H1 (cell line): ENCODE measurements around the gene PTH2R.

Experiments used
- EP300 ChIP-seq, 2 experiments: IDR thresholded peaks; 1 replicate in 1 of 2; 2 replicates in 1 of 2; pipeline ENCODE4 v1.6.1; 2011 to 2012; ENCODE audit warnings: low read depth in 2 of 2, low read length in 2 of 2, mild to moderate bottlenecking in 2 of 2, borderline replicate concordance in 1 of 2, inconsistent platforms in 1 of 2, moderate library complexity in 1 of 2
- EZH2 ChIP-seq: fragments of 200-600 bp; sonication (generic); IDR thresholded peaks from 2 replicates; pipeline ENCODE4 v1.7.1; 2012; ENCODE audit warnings: low read depth, mild to moderate bottlenecking, moderate library complexity, low read length, inconsistent platforms; ENCODE audit not compliant: severe bottlenecking
- GABPA ChIP-seq: IDR thresholded peaks from 2 replicates; pipeline ENCODE4 v1.6.1; 2011; ENCODE audit warnings: mild to moderate bottlenecking, low read length, moderate library complexity, borderline replicate concordance; ENCODE audit not compliant: insufficient read depth
- JUND ChIP-seq: IDR thresholded peaks from 2 replicates; pipeline ENCODE4 v1.6.1; 2011; ENCODE audit warnings: mild to moderate bottlenecking, improper control_type of control experiment, low read length
- KDM5A ChIP-seq: fragments of 200-600 bp; IDR thresholded peaks from 2 replicates; pipeline ENCODE4 v1.7.1; 2012; ENCODE audit warnings: mild to moderate bottlenecking, low read length, inconsistent platforms, mixed read lengths
- SP1 ChIP-seq: IDR thresholded peaks from 2 replicates; pipeline ENCODE4 v1.6.1; 2011; ENCODE audit warnings: low read depth, low read length
- TF ChIP-seq, protein P1 (sequence below): IDR thresholded peaks from 2 replicates; pipeline ENCODE4 v1.6.1; 2011; ENCODE audit warnings: low read length, improper control_type of control experiment
- TF ChIP-seq, protein P2 (sequence below), 3 experiments: IDR thresholded peaks; 1 replicate in 2 of 3; 2 replicates in 1 of 3; pipeline versions ENCODE4 v1.5.1 to v1.6.1; 2011; ENCODE audit warnings: low read length in 3 of 3, mild to moderate bottlenecking in 3 of 3, inconsistent platforms in 2 of 3, low read depth in 1 of 3, moderate library complexity in 1 of 3; ENCODE audit not compliant: insufficient read depth in 1 of 3; ENCODE audit errors: control extremely low read depth in 1 of 3

DNA sequence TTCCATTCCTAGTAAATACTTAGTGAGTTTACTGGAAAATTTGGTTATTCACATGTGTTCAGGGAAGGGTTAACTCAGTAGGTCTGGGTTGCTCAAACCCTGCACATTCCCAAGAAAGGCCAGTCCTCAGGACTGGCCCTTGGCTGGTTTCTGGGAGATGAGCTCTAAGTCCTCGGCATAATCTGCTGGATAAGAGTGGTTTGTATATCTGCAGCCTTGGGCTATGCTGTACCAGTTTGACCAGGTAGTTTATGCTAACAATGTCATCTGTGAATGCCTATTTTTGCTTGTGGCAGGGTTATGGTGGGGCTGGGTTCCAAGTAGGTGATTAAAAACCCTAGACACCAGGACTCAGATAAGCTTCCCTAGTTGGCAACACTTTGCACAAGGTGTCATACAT is 7.4 kb upstream of the PTH2R start:
- TF ChIP-seq, protein P1, sequence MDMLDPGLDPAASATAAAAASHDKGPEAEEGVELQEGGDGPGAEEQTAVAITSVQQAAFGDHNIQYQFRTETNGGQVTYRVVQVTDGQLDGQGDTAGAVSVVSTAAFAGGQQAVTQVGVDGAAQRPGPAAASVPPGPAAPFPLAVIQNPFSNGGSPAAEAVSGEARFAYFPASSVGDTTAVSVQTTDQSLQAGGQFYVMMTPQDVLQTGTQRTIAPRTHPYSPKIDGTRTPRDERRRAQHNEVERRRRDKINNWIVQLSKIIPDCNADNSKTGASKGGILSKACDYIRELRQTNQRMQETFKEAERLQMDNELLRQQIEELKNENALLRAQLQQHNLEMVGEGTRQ: no peak
- TF ChIP-seq EZH2 (no peak), GABPA (no peak), JUND (no peak), SP1 (no peak), KDM5A (no peak), EP300 (IDR thresholded peaks at IDR 0.05; ENCODE audit: borderline replicate concordance in 1 of 2, low read depth in 2 of 2, low read length in 2 of 2) (no peak)
- TF ChIP-seq, protein P2, sequence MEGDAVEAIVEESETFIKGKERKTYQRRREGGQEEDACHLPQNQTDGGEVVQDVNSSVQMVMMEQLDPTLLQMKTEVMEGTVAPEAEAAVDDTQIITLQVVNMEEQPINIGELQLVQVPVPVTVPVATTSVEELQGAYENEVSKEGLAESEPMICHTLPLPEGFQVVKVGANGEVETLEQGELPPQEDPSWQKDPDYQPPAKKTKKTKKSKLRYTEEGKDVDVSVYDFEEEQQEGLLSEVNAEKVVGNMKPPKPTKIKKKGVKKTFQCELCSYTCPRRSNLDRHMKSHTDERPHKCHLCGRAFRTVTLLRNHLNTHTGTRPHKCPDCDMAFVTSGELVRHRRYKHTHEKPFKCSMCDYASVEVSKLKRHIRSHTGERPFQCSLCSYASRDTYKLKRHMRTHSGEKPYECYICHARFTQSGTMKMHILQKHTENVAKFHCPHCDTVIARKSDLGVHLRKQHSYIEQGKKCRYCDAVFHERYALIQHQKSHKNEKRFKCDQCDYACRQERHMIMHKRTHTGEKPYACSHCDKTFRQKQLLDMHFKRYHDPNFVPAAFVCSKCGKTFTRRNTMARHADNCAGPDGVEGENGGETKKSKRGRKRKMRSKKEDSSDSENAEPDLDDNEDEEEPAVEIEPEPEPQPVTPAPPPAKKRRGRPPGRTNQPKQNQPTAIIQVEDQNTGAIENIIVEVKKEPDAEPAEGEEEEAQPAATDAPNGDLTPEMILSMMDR (IDR thresholded peaks at IDR 0.05; ENCODE audit: control extremely low read depth in 1 of 3, insufficient read depth in 1 of 3, low read depth in 1 of 3, low read length in 3 of 3): no peak
